ENCODE results near the gene RFX2. TPM values are rescaled to one million over a fixed set of nuclear protein-coding genes. Genes with fewer than 3 reads are reported as not detected.

Gene RFX2
- total RNA-seq, 2 donors from 2014 or later: 21.7 to 30.3 TPM

DNA sequence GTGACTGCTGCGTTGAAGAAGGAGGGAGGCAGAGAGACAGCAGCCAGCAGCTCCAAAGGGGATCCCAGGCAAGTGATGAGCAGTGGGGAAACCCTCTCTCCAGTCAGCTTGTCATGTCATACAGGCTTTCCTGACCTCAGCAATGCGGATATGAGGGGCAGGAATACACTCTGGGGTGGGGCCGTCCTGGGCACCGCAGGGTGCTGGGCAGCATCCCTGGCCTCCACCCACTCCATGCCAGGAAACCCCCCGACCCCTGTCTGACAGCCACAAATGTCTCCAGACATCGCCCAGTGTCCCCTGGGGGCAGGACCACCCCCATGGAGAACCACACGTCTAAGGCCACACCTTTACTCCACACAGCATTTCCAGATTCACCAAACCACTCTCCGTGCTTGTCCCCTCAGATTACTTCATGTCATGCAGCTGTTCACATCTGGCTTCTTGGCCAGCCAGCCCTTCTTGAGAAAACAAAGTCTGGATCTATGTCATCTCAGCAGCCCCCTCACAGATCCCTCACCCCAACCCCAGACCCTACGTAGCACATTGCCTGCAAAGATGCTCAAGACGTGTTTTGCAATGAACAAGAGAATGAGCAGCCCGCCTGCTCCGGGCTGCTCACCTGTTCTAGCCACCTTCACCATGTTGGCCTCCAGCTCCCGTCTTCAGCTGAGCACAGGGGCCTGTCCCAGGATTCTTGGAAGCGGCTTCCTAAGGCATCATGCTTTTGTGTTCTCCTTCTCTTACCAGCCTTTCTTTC lies 46.5 kb downstream of the RFX2 start:
- no peak for ATAC-seq (ENCODE audit: insufficient number of reproducible peaks, low FRiP score, low read depth)
- H3K4me1 ChIP-seq (ENCODE audit: control insufficient read depth in 1 of 2, low read depth in 2 of 2): peaks cover 58 to 97% of the 10 kb centered on the region in 2 donors
- peak overlapping the region; percentile 60 to 96 for H3K27ac ChIP-seq
- H3K36me3 ChIP-seq: no peaks in the 10 kb centered on the region
- H3K27me3 ChIP-seq (replicated peaks; ENCODE audit: insufficient read depth): no peaks in the 10 kb centered on the region
- DNase-seq (ENCODE audit: low spot score): no peak
- TF ChIP-seq, protein P1, sequence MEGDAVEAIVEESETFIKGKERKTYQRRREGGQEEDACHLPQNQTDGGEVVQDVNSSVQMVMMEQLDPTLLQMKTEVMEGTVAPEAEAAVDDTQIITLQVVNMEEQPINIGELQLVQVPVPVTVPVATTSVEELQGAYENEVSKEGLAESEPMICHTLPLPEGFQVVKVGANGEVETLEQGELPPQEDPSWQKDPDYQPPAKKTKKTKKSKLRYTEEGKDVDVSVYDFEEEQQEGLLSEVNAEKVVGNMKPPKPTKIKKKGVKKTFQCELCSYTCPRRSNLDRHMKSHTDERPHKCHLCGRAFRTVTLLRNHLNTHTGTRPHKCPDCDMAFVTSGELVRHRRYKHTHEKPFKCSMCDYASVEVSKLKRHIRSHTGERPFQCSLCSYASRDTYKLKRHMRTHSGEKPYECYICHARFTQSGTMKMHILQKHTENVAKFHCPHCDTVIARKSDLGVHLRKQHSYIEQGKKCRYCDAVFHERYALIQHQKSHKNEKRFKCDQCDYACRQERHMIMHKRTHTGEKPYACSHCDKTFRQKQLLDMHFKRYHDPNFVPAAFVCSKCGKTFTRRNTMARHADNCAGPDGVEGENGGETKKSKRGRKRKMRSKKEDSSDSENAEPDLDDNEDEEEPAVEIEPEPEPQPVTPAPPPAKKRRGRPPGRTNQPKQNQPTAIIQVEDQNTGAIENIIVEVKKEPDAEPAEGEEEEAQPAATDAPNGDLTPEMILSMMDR (IDR thresholded peaks at IDR 0.05): no peak
- no peak overlapping the region for H3K4me3 ChIP-seq
- peaks cover 4% of the 10 kb centered on the region for H3K9me3 ChIP-seq

DNA sequence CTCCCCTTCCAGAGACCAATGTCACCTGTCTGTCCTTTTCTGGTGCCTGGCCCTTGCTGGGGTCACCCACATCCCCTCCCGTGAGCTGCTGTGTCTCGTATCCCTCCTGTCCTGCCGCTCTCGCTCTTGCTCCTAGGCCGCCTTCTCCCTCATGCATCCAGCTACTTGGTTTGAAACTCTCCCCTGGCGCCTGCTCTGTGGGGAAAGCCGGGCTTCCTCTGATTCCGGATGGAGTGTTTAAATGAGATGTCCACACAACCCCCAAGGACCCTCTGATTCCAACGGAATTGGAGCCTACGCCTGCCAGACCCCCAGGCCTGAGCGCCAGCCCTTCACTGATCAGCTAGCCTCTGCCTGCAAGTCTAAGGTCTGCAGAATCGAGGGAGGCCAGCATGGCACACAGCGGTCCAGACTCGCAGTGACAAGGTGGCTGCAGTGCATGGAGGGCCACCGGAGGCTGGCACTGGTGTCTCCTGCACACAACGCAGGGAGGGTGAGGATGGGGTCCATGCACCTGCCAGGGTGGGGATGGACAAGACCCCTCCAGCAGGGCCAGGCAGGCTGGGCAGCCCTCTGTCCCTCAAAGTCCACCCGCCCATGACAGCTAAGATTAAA lies 47.2 kb downstream of the RFX2 start:
- TF ChIP-seq, protein P1 (IDR thresholded peaks at IDR 0.05): no peak
- no peaks in the 10 kb centered on the region for H3K27me3 ChIP-seq (replicated peaks; ENCODE audit: insufficient read depth)
- no peak overlapping the region for H3K4me3 ChIP-seq
- no peaks in the 10 kb centered on the region for H3K36me3 ChIP-seq
- ATAC-seq (ENCODE audit: insufficient number of reproducible peaks, low FRiP score, low read depth) (no peak), DNase-seq (ENCODE audit: low spot score) (no peak)
- peak overlapping the region; percentile 96 to 97 for H3K27ac ChIP-seq
- H3K9me3 ChIP-seq: peaks cover 4% of the 10 kb centered on the region
- peaks cover 58 to 97% of the 10 kb centered on the region in 2 donors for H3K4me1 ChIP-seq (ENCODE audit: control insufficient read depth in 1 of 2, low read depth in 2 of 2)

DNA sequence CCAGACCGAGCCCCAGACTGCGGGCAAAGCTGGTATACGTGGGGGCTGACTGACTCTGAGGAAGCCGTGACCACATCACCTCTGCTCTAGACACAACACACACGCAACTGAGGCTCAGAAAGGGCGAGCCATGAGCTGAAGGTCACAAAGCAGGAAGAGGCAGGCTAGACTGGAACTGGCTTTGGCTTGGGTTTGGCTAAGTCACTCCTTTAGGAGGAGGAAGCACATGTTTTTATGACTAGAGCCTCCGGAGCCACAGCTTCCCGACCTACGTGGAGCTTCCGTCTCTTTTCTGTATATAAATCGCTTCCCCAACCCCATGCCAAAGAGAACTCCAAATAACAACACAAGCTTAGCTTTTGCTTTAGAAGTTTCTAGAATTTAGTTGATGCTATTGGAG lies 48.0 kb downstream of the RFX2 start:
- no peak for ATAC-seq (ENCODE audit: insufficient number of reproducible peaks, low FRiP score, low read depth)
- Histone ChIP-seq H3K36me3 (no peaks in the 10 kb centered on the region), H3K4me3 (peak overlapping the region; percentile 1), H3K9me3 (peaks cover 4% of the 10 kb centered on the region), H3K27ac (peak overlapping the region; percentile 96 to 97), H3K27me3 (replicated peaks; ENCODE audit: insufficient read depth) (no peaks in the 10 kb centered on the region), H3K4me1 (ENCODE audit: control insufficient read depth in 1 of 2, low read depth in 2 of 2) (peaks cover 58 to 97% of the 10 kb centered on the region in 2 donors)
- TF ChIP-seq, protein P1 (IDR thresholded peaks at IDR 0.05): no peak
- peak; percentile 52 for DNase-seq (ENCODE audit: low spot score)

DNA sequence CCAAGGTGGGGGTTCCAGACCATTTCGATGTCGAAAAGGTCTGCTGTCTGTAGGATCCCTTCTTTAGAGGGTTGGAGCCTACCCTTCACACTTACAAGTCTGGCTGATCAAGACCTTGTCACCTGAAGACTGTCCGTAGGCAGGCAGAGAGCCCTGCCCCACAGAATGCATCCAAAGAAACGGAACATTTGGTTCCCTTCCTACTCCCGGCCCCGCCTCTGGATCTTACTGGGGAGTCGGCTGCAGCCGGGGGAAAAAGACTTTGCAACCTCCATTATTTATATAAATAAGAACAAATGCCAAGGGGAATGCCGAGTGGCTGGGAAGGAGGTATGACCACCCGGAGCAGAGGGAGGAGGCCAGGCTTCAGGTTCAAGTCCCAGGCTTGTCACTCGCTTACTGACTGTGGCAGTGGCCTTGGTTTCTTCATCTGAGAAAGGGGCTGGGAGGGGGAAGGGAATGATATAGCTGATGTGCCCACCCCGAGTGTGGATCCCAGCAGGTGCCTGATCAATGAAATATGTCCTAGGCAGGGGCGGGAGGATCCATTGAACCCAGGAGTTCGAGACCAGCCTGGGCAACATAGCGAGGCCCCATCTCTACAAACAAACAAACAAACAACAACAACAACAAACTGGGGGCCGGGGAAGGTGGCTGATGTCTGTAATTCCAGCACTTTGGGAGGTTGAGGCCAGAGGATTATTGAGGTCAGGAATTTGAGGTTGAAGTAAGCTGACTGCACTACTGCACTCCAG lies 48.7 kb downstream of the RFX2 start:
- H3K36me3 ChIP-seq: no peaks in the 10 kb centered on the region
- no peaks in the 10 kb centered on the region for H3K27me3 ChIP-seq (replicated peaks; ENCODE audit: insufficient read depth)
- DNase-seq (ENCODE audit: low spot score): no peak
- ATAC-seq (ENCODE audit: insufficient number of reproducible peaks, low FRiP score, low read depth): no peak
- TF ChIP-seq, protein P1 (IDR thresholded peaks at IDR 0.05): no peak
- H3K27ac ChIP-seq: peak overlapping the region; percentile 96 to 97
- peaks cover 4% of the 10 kb centered on the region for H3K9me3 ChIP-seq
- peaks cover 60 to 97% of the 10 kb centered on the region in 2 donors for H3K4me1 ChIP-seq (ENCODE audit: control insufficient read depth in 1 of 2, low read depth in 2 of 2)
- H3K4me3 ChIP-seq: peak overlapping the region; percentile 3

Measured in thoracic aorta (tissue), 2 donors.